HG02870 (cell line): ENCODE data around the gene RHEB.
A peak's percentile ranks its signal among the peaks of the same experiment; 100 is the strongest.

ENCODE experiments used
- ATAC-seq: cut with Tn5 transposase; IDR thresholded peaks from one replicate; pipeline ENCODE4 v1.9.1; 2021; ENCODE audit warnings: mild to moderate bottlenecking, moderate library complexity; ENCODE audit not compliant: unreplicated experiment

The RHEB gene

GRCh38 chr7:151529842-151530241 is 10.1 kb upstream of the RHEB start:
- ATAC-seq: no peak

DNA sequence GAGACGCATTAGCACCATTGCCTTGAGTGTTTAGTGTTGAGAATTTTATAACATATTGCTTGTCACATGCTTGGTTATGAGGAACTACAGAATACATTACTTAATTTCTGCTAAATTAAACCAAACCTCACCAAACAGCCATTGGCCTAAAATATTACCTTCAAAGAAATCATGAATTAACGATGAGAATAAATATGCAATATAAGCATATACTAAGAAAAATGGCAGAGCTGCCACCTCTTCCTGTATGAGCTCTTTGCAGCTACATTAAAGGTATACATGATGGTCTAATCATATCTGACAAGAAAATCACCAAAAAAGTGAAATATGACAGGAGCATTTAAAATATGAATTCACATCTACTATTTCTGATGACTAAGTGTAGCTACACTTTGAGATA is 5.2 kb upstream of the RHEB start:
- no peak for ATAC-seq

- no peak for ATAC-seq
These were observed 4.6 kb upstream of the RHEB start for GRCh38 chr7:151524331-151524730.

DNA sequence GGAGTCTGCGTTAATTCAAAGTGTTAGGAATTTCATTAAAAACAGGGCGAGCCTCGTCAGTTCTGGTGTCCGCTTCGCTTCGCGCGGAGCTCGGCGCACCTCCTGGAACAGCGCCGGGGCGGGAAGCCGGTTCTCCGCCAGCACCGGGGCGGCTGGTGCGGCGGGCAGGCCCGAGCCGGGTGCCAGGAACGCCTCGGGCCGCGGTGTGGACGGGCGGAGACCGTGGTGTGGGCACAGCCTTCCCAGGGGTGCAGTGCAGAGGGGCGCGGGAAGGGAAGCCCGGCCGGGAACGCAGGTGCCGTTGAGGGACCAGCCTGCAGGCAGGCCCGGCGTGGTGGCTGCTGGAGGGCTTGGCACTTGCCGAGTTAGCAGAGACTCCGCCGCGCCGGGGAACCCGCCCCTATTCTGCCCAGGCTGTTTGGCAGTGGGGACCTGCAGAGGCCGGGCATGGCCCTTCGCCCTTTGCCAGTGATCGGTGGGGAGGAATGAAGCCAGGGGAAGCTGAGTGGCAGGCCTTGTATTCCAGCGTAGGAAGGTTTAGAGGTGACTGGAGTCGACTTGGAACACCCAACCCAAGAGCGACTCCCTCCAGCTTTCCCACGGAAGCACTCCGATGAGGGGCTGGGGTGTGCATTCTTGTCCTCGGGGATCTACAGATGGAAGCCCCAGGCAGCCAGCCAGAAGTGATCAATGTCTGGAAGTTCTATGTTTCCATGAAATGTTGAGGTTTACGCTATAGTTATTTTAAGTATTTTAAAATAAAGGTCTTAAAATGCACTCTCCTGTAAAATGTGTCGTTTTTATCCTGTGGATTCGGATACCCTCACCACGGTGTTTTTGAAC is 945 bp upstream of the RHEB start:
- ATAC-seq: no peak

DNA sequence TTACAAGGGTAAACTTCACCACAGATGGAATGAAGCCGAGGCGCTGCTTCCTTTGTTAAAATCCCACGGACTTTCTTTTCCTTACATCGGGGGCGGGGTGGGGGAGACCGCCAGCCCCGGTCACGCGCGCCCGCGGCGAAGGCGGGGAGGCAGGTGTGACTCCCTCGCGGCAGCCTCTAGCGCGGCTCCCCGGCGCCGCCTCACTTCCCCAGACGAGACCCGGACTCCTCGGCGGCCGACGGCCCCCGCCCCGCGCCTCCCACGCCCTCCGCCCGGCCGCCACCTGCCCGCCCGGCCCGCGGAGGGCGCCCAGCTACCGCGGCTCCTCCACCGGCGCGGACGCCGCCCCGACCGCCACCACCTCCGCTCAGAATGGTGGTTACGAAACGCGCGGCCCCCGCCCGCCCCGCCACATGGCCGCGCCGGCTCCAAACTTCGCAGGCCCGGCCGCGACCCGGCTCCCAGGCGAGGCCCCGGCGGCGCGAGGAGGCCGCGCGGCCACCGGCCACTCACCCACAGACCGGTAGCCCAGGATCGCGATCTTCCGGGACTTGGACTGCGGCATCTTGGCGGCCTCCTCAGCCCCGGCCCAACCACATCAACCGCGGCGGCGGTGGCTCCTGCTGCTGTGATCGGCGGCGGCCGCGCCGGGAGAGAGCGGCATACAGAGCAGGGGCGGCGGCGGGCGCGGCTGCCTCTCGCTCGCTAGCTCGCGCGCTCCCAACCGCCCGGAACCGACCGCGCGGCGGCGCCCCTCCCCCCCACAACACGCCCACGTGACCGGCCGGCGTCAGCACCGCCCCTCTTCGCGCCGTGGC is 539 bp downstream of the RHEB start:
- peak; percentile 42 for ATAC-seq

- no peak for ATAC-seq
These were observed 1.4 kb downstream of the RHEB start for GRCh38 chr7:151518105-151518946.

DNA sequence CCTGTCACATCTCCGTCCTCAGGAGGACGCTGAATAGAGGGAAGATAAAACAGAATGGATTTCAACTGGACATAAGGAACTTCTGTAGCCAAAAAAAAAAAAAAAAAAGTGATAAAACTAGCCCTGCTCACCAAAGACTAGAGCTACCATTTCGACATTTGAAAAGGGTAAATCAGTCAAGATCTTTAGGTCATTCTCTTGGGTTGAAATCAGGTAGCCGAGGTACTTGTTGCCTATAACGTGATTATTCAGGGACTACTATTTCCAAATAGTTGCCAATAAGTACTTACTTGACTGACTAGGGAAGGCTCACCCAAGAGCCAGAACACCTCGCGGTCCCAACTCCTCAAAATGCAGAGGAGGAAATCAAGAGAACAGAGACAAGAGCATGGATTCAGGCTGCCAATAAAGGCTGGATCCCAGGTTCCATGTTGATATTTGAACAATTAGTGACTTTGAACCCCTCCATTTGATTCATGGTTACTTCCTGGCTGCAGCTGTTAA is 2.0 kb downstream of the RHEB start:
- ATAC-seq: no peak

- ATAC-seq: no peak
These were observed 4.5 kb downstream of the RHEB start for GRCh38 chr7:151515276-151515565.

GRCh38 chr7:151514461-151515275 is 5.0 kb downstream of the RHEB start:
- ATAC-seq: no peak

GRCh38 chr7:151513133-151513532 is 6.6 kb downstream of the RHEB start:
- ATAC-seq: no peak

GRCh38 chr7:151512353-151512752 is 7.3 kb downstream of the RHEB start:
- ATAC-seq: no peak

- ATAC-seq: no peak
These were observed 7.7 kb downstream of the RHEB start for GRCh38 chr7:151511946-151512345.

GRCh38 chr7:151511270-151511669 is 8.4 kb downstream of the RHEB start:
- no peak for ATAC-seq

DNA sequence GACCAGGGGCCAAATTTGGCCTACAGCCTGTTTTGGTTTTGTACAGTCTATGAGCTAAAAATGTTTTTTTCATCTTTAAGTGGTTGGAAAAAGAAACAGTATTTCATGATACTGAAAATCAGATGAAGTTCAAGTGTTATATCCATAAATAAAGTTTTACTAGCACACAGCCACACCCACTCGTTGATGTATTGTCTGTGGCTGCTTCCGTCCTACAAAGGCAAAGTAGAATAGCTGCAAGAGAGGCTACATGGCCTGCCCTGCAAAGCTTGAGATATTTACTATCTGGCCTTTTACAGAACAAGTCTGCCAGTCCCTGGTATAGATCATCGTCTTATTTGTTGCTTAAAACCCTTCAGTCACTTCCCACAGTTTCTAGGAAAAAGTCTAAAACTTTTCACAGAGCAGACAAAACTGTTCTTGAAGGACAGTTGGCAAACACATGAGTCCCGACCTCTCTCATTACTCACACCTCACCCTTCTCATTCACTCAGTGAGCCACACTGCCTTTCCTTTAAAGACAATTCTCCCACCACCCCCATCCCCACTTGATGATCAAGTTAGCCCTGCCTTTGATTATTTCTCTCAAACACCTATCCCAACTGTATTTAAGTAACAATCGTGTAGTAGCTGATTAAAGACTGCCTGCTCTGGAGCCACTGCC is 9.9 kb downstream of the RHEB start:
- no peak for ATAC-seq

- no peak for ATAC-seq
These were observed 10.7 kb downstream of the RHEB start for GRCh38 chr7:151508991-151509390.

DNA sequence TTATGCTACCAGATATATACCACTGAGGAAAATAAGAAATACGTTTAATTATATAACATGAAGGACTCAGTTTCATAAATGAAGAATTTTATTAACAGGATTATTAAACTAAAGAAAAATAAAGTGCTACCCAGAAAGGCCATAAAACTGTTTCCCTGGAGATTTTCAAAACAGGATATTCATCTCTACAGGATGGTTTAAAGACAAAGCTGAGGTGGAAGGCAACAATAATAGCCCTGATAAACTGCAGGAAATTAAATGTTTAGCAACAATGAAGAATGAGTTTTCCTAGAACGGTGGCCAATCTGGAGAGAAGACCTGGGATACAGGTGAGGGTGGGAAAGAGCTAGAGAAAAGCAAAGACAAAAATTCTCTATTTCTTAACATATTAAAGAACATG is 11.9 kb downstream of the RHEB start:
- ATAC-seq: no peak

GRCh38 chr7:151506901-151507382 is 12.8 kb downstream of the RHEB start:
- ATAC-seq: no peak

DNA sequence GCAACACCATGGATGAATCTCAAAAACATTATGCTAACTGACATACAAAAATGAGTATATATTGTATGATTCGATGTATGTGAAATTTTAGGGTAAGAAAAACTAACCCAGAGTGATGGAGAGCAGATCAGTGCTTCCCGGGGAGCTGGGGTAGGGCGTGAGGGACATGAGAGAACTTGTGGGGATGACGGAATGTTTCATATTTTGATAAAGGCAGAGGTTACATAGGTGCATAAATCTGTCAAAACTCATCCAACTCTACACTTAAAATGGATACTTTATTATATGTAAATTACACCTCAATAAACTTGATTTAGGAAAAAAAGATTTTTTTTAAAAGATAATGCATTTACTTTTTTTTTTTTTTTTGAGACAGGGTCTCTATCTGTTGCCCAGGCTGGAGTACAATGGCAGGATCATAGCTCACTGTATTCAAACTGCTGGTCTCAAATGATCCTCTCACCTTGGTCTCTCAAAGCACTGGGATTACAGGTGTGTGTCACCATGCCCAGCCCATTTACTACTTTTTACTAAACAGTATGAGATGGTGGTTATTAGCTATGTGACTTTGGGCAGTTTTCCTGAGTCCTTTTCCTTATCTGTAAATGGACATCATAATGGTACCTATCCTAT is 13.7 kb downstream of the RHEB start:
- ATAC-seq: no peak

- no peak for ATAC-seq
These were observed 14.3 kb downstream of the RHEB start for GRCh38 chr7:151505433-151505832.
